WI38 (cell line): ENCODE results near the gene RERG.

Experiments used
- H3K4me3 ChIP-seq: 2 replicates; pipeline ENCODE4 v1.5.1; 2011; ENCODE audit warnings: low read depth, mild to moderate bottlenecking, control low read depth, low read length
- CTCF ChIP-seq: IDR thresholded peaks from 2 replicates; pipeline ENCODE4 v1.5.1; 2012; ENCODE audit warnings: low read depth, mild to moderate bottlenecking, control low read depth, low read length

RERG gene

GRCh38 chr12:15143467-15143866 is 77.8 kb downstream of the RERG start:
- TF ChIP-seq CTCF: no peak
- no peak overlapping the region for H3K4me3 ChIP-seq

GRCh38 chr12:15142711-15143110 is 78.5 kb downstream of the RERG start:
- TF ChIP-seq CTCF: no peak
- no peak overlapping the region for H3K4me3 ChIP-seq

- TF ChIP-seq CTCF: no peak
- H3K4me3 ChIP-seq: no peak overlapping the region
These were observed 89.8 kb downstream of the RERG start for GRCh38 chr12:15131431-15131830.

- no peak overlapping the region for H3K4me3 ChIP-seq
- TF ChIP-seq CTCF: no peak
These were observed 90.7 kb downstream of the RERG start for GRCh38 chr12:15130541-15130940.

- TF ChIP-seq CTCF: no peak
- no peak overlapping the region for H3K4me3 ChIP-seq
These were observed 97.8 kb downstream of the RERG start for GRCh38 chr12:15123401-15123800.

GRCh38 chr12:15122344-15122743 is 98.9 kb downstream of the RERG start:
- no peak for TF ChIP-seq CTCF
- no peak overlapping the region for H3K4me3 ChIP-seq

- H3K4me3 ChIP-seq: no peak overlapping the region
- TF ChIP-seq CTCF: no peak
These were observed 102.3 kb downstream of the RERG start for GRCh38 chr12:15118955-15119354.
